Measurements from ENCODE around the gene KCNJ6.

DNA sequence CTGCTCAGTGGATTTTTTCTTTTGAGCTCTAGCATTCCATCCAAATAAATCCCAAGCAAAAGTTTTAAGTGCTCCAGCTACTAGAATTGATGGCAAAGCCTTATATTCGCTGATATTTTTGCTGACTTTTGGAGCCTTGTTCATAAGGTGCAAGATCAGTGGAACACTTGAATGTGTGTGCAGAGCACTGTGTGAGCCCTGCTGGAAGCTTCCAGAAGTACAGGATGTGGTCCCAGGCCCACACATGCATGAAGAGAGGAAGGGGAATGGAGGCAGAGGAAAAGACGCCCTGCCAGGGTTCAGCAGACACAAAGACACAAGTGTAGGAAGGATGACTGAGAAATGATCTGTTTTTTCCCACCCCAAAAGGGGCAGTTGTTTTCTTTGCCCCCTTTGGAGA is 169.4 kb downstream of the KCNJ6 start:
- TF ChIP-seq, protein P1, sequence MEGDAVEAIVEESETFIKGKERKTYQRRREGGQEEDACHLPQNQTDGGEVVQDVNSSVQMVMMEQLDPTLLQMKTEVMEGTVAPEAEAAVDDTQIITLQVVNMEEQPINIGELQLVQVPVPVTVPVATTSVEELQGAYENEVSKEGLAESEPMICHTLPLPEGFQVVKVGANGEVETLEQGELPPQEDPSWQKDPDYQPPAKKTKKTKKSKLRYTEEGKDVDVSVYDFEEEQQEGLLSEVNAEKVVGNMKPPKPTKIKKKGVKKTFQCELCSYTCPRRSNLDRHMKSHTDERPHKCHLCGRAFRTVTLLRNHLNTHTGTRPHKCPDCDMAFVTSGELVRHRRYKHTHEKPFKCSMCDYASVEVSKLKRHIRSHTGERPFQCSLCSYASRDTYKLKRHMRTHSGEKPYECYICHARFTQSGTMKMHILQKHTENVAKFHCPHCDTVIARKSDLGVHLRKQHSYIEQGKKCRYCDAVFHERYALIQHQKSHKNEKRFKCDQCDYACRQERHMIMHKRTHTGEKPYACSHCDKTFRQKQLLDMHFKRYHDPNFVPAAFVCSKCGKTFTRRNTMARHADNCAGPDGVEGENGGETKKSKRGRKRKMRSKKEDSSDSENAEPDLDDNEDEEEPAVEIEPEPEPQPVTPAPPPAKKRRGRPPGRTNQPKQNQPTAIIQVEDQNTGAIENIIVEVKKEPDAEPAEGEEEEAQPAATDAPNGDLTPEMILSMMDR (IDR thresholded peaks at IDR 0.05), result no peak
- TF ChIP-seq POLR2AphosphoS5 (IDR thresholded peaks at IDR 0.05; ENCODE audit: insufficient read depth in 1 of 2, low read depth in 1 of 2), result no peak
